A549 (cell line): ENCODE measurements around the gene C1QC. TPM values are rescaled to one million over a fixed set of nuclear protein-coding genes. Genes with fewer than 3 reads are reported as not detected.

ENCODE experiments used
- ATAC-seq, 2 experiments: fragments of 200-7000 bp in 1 of 2; fragments of >200 bp in 1 of 2; cut with Nextera tagmentation in 1 of 2; cut with Tn5 transposase in 1 of 2; 3 replicates each; pipeline versions ENCODE4 v1.8.0 to v1.9.1; 2018 to 2020; ENCODE audit warnings: mild to moderate bottlenecking in 1 of 2, moderate library complexity in 1 of 2
- CTCF ChIA-PET: fragments of 300-600 bp; sonication (Branson Sonifier 250); formaldehyde crosslinking; extraction: SDS; loops from one replicate; lab custom pipeline; 2021; ENCODE audit warnings: antibody characterized with exemption, inconsistent platforms; lab: Yijun Ruan, JAX
- POLR2A ChIA-PET: fragments of 350-600 bp; formaldehyde crosslinking; extraction: SDS; loops from one replicate; lab custom pipeline; 2021; ENCODE audit warnings: antibody characterized with exemption, inconsistent platforms; lab: Yijun Ruan, JAX
- DNase-seq, 2 experiments: peaks; one replicate each; pipeline versions ENCODE4 v3.0.0 to v3.0.0-alpha.2; 2011 to 2016; ENCODE audit warnings: low read depth in 1 of 2, low spot score in 1 of 2
- FAIRE-seq: peaks from 2 replicates; lab custom pipeline; 2011; peaks lifted over from hg19 to GRCh38; lab: Jason Lieb, UNC
- H3K27ac ChIP-seq, 2 experiments: fragments of >200 bp; sonication (Bioruptor Twin); formaldehyde crosslinking; 3 replicates each; pipeline ENCODE4 v1.5.1; 2016 to 2017
- H3K4me1 ChIP-seq: fragments of >200 bp; sonication (Bioruptor Twin); formaldehyde crosslinking; 3 replicates; pipeline ENCODE4 v1.6.1; 2016
- H3K4me2 ChIP-seq: fragments of >200 bp; sonication (Bioruptor Twin); formaldehyde crosslinking; 3 replicates; pipeline ENCODE4 v1.6.1; 2016
- H3K4me3 ChIP-seq: fragments of >200 bp; sonication (Bioruptor Twin); formaldehyde crosslinking; 3 replicates; pipeline ENCODE4 v1.5.1; 2016
- H3K9me3 ChIP-seq: fragments of >200 bp; sonication (Bioruptor Twin); formaldehyde crosslinking; 3 replicates; pipeline ENCODE4 v1.6.1; 2016
- BHLHE40 ChIP-seq: IDR thresholded peaks from 2 replicates; pipeline ENCODE4 v1.6.1; 2012; ENCODE audit warnings: low read depth, low read length, inconsistent platforms
- CEBPB ChIP-seq, 2 experiments: fragments of >200 bp in 1 of 2; sonication (Bioruptor Twin) in 1 of 2; formaldehyde crosslinking in 1 of 2; IDR thresholded peaks; 2 replicates each; pipeline ENCODE4 v1.6.1; 2012 to 2016
- CHD2 ChIP-seq: fragments of 150-350 bp; IDR thresholded peaks from 2 replicates; pipeline ENCODE4 v1.6.1; 2014; ENCODE audit warnings: low read length; ENCODE audit not compliant: partially characterized antibody
- EHF ChIP-seq: fragments of 250-450 bp; sonication (Bioruptor Pico); IDR thresholded peaks from 2 replicates; pipeline ENCODE4 v1.5.0; 2020; ENCODE audit warnings: mild to moderate bottlenecking
- EHMT2 ChIP-seq: fragments of 200-600 bp; sonication (generic); IDR thresholded peaks from 2 replicates; pipeline ENCODE4 v1.6.1; 2016; ENCODE audit warnings: antibody characterized with exemption, low read depth, mild to moderate bottlenecking, moderate library complexity
- EP300 ChIP-seq, 2 experiments: fragments of >200 bp; sonication (Bioruptor Twin); formaldehyde crosslinking; IDR thresholded peaks; 2 replicates in 1 of 2; 3 replicates in 1 of 2; pipeline ENCODE4 v1.6.1; 2016 to 2017
- FOSL2 ChIP-seq, 2 experiments: fragments of 450-650 bp in 1 of 2; fragments of >200 bp in 1 of 2; sonication (Bioruptor Twin) in 1 of 2; formaldehyde crosslinking; IDR thresholded peaks; 2 replicates each; pipeline versions ENCODE4 v1.5.0 to v1.6.1; 2016 to 2020; ENCODE audit warnings: mild to moderate bottlenecking in 1 of 2, moderate library complexity in 1 of 2
- FOXS1 ChIP-seq: fragments of 250-450 bp; sonication (Bioruptor Pico); IDR thresholded peaks from 2 replicates; pipeline ENCODE4 v1.5.0; 2020; ENCODE audit warnings: mild to moderate bottlenecking, moderate library complexity
- GATA3 ChIP-seq: IDR thresholded peaks from 2 replicates; pipeline ENCODE4 v1.6.1; 2012; ENCODE audit warnings: borderline replicate concordance
- HDAC2 ChIP-seq: fragments of 200-600 bp; sonication (generic); IDR thresholded peaks from 2 replicates; pipeline ENCODE4 v1.6.1; 2016
- HOXA7 ChIP-seq: fragments of 250-450 bp; sonication (Bioruptor Pico); IDR thresholded peaks from 2 replicates; pipeline ENCODE4 v1.5.0; 2020; ENCODE audit warnings: mild to moderate bottlenecking, moderate library complexity
- HOXB13 ChIP-seq: fragments of 250-450 bp; sonication (Bioruptor Pico); IDR thresholded peaks from 2 replicates; pipeline ENCODE4 v1.5.0; 2020; ENCODE audit warnings: low read depth, mild to moderate bottlenecking, moderate library complexity
- HOXB5 ChIP-seq: fragments of 250-450 bp; sonication (Bioruptor Pico); IDR thresholded peaks from 2 replicates; pipeline ENCODE4 v1.5.0; 2020; ENCODE audit warnings: mild to moderate bottlenecking, moderate library complexity
- JUN ChIP-seq, 2 experiments: fragments of >200 bp; sonication (Bioruptor Twin); formaldehyde crosslinking; IDR thresholded peaks; 2 replicates in 1 of 2; 3 replicates in 1 of 2; pipeline ENCODE4 v1.6.1; 2016 to 2017
- JUNB ChIP-seq: fragments of >200 bp; sonication (Bioruptor Twin); formaldehyde crosslinking; IDR thresholded peaks from 2 replicates; pipeline ENCODE4 v1.6.1; 2016
- KDM1A ChIP-seq: fragments of 200-600 bp; sonication (generic); IDR thresholded peaks from 2 replicates; pipeline ENCODE4 v1.6.1; 2016; ENCODE audit warnings: low read depth, mild to moderate bottlenecking
- KDM5A ChIP-seq: fragments of 200-600 bp; sonication (generic); IDR thresholded peaks from 2 replicates; pipeline ENCODE4 v1.6.1; 2016; ENCODE audit warnings: antibody characterized with exemption, mild to moderate bottlenecking
- MAZ ChIP-seq: fragments of 150-350 bp; IDR thresholded peaks from 2 replicates; pipeline ENCODE4 v1.6.1; 2014; ENCODE audit warnings: antibody characterized with exemption, low read depth, low read length, borderline replicate concordance
- MYC ChIP-seq: IDR thresholded peaks from 2 replicates; pipeline ENCODE4 v1.6.1; 2012; ENCODE audit warnings: mild to moderate bottlenecking, inconsistent platforms, low read length, improper control_type of control experiment, borderline replicate concordance
- NFE2L2 ChIP-seq: fragments of 150-350 bp; conservative IDR thresholded peaks from 2 replicates; pipeline ENCODE4 v1.6.1; 2014; ENCODE audit warnings: low read length
- PHF8 ChIP-seq: fragments of 200-600 bp; sonication (generic); IDR thresholded peaks from 2 replicates; pipeline ENCODE4 v1.6.1; 2016; ENCODE audit warnings: low read depth, mild to moderate bottlenecking, antibody characterized with exemption, moderate library complexity, borderline replicate concordance
- RARB ChIP-seq: fragments of 250-450 bp; sonication (Bioruptor Pico); IDR thresholded peaks from 2 replicates; pipeline ENCODE4 v1.8.0; 2021; ENCODE audit warnings: mild to moderate bottlenecking, moderate library complexity
- RFX5 ChIP-seq: fragments of 450-650 bp; IDR thresholded peaks from 2 replicates; pipeline ENCODE4 v1.7.1; 2014; ENCODE audit warnings: antibody characterized with exemption, mild to moderate bottlenecking, moderate library complexity
- RNF2 ChIP-seq: fragments of 200-600 bp; sonication (generic); IDR thresholded peaks from 2 replicates; pipeline ENCODE4 v1.6.1; 2016; ENCODE audit warnings: low read depth, mild to moderate bottlenecking, antibody characterized with exemption, moderate library complexity, borderline replicate concordance
- SMC3 ChIP-seq: fragments of >200 bp; sonication (Bioruptor Twin); formaldehyde crosslinking; IDR thresholded peaks from 3 replicates; pipeline ENCODE4 v1.6.1; 2018; ENCODE audit warnings: inconsistent platforms
- SREBF2 ChIP-seq: fragments of 450-650 bp; IDR thresholded peaks from 2 replicates; pipeline ENCODE4 v1.6.1; 2014; ENCODE audit warnings: mild to moderate bottlenecking, moderate library complexity
- TP53 ChIP-seq: fragments of 250-450 bp; sonication (Bioruptor Pico); IDR thresholded peaks from 2 replicates; pipeline ENCODE4 v1.5.0; 2021; ENCODE audit warnings: mild to moderate bottlenecking, moderate library complexity
- WGBS: methylation state at CpG from one replicate; pipeline ENCODE4 v1.1.6; 2017; ENCODE audit errors: missing lambda C conversion rate; 5-methylcytosine and 5-hydroxymethylcytosine counted together
- polyA plus RNA-seq, 4 experiments: library from polyadenylated mRNA; depleted of rRNA in 3 of 4; stranded (reverse); fragments of >200 nt; fragmentation: RNase III in 1 of 4; extraction: RNeasy Plus Mini Kit Qiagen cat#74134 plus additional on column Dnase treatment in 1 of 4; gene quantifications; 2 replicates in 3 of 4; 3 replicates in 1 of 4; pipeline ENCODE4 v1.2.3, GENCODE V29; 2011 to 2017
- TF ChIP-seq, protein P1 (sequence below): fragments of >200 bp; sonication (Bioruptor Twin); formaldehyde crosslinking; IDR thresholded peaks from 3 replicates; pipeline ENCODE4 v1.5.1; 2016
- TF ChIP-seq, protein P2 (sequence below): fragments of 250-450 bp; sonication (Bioruptor Pico); IDR thresholded peaks from 2 replicates; pipeline ENCODE4 v1.5.0; 2020; ENCODE audit warnings: low read depth, mild to moderate bottlenecking, moderate library complexity

The C1QC gene
- polyA plus RNA-seq, 2 of the 4 experiments (the other 2 are of a cell fraction) = not detected

DNA sequence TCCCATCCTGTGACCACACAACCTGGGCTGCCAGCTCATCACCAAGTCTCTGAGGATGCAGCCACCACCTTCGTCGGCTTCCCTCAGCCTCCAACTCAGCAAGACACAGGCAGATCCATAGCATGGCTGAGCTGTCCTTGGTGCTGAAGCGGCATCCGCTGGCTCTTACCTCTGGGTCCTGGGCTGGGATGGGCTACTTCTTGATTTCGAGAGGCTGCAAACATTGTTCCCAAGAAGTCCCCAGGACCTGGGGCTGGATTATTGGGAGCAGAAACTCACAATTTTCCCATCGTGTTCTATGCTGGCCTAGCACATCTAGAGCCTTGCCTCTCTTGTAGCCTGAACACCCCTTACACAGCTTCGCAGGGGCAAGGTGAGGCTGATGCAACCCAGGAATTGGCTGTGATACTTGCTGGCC, 31.9 kb upstream of the C1QC start (continued):
- no peak for TF ChIP-seq HDAC2
- peak; percentile 97 for TF ChIP-seq EHMT2

DNA sequence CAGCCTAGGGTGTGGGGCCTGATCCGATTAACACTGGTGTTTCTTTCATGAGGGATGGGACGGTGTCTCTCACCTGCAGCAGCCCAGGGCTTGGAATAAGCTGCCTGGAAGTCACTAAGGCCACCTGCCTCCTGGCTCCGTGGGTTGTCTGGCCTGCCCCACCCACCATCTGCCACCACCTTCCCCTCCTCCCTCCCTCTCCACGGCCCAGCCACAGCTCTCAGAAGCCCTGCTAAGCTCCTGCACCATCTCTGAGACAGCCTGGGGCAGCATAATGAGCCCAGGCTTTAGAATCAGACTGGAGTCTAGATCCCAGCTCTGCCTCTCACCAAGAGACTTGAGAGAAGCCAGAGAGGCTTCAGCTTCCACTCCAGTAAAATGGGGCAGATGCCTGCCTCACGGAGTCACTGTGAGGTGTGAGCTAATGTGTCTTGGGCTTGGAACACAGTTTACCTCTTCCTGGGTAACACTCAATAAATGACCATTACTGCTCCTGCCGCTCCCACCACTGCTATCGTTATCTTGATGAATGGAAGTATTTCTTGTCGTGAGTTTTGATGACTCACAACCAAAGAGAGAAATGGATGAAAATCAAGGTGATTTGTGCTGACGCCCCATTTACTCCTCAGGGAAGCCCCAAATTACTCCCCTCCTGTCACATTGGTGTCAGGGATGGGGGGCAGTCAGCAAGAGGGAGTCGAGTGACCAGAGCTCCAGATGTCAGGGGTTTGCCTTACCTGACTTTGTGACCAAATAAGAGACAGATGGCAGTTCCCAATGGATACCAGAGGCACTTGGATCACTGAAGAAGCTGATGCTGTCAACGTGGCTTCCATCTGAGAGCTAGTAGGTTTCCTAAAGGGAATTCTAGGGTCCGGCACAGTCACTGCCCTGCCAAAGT, 30.5 kb upstream of the C1QC start:
- FAIRE-seq (no peak), ATAC-seq (no peak), DNase-seq (no peak)
- H3K4me3 ChIP-seq = no peak overlapping the region
- H3K27ac ChIP-seq = no peak overlapping the region
- TF ChIP-seq, protein P1, sequence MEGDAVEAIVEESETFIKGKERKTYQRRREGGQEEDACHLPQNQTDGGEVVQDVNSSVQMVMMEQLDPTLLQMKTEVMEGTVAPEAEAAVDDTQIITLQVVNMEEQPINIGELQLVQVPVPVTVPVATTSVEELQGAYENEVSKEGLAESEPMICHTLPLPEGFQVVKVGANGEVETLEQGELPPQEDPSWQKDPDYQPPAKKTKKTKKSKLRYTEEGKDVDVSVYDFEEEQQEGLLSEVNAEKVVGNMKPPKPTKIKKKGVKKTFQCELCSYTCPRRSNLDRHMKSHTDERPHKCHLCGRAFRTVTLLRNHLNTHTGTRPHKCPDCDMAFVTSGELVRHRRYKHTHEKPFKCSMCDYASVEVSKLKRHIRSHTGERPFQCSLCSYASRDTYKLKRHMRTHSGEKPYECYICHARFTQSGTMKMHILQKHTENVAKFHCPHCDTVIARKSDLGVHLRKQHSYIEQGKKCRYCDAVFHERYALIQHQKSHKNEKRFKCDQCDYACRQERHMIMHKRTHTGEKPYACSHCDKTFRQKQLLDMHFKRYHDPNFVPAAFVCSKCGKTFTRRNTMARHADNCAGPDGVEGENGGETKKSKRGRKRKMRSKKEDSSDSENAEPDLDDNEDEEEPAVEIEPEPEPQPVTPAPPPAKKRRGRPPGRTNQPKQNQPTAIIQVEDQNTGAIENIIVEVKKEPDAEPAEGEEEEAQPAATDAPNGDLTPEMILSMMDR = no peak
- no peak for TF ChIP-seq JUNB
- no peak for TF ChIP-seq HOXA7 (CRISPR knock-in tag)
- no peak overlapping the region for H3K4me2 ChIP-seq
- WGBS = 7% methylated on average over 12 of the region's 12 CpGs
- ChIA-PET POLR2A (no interaction called here), CTCF (interaction anchor here (1.1 to 2.2 kb wide), 4 partner anchors 29 to 317 kb away, joined by 3 to 11 read pairs (median 4); no protein-coding TSS in a partner anchor)
- H3K9me3 ChIP-seq = no peaks in the 10 kb centered on the region
- H3K4me1 ChIP-seq = no peaks in the 10 kb centered on the region

DNA sequence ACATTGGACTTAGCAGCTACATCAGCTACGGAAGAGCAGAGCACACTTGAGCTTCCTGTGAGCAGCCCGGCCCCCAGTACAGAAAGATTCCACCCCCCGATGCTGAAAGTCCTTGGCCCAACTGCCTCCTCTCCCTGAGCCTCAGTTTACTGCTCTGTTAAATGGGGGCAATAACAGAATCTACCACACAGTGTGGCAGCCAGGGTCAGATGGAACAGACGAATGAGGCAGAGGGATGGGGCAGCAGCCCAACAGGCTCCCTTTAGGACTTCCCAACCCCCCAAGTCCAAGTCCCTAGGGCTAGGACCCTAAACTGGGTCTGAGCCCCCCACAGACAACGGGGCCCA, 29.9 kb upstream of the C1QC start:
- CTCF ChIA-PET = interaction anchor here (1.1 to 2.2 kb wide), 3 partner anchors 29 to 317 kb away, joined by 3 to 11 read pairs (median 4); no protein-coding TSS in a partner anchor
- no peaks in the 10 kb centered on the region for H3K9me3 ChIP-seq
- no peak for ATAC-seq
- no peak for DNase-seq
- no peak overlapping the region for H3K4me2 ChIP-seq
- H3K27ac ChIP-seq = no peak overlapping the region
- no peak for TF ChIP-seq HOXB5 (CRISPR knock-in tag)
- no peak for TF ChIP-seq HOXA7 (CRISPR knock-in tag)
- no peak for TF ChIP-seq EHF (CRISPR knock-in tag)
- no peak for TF ChIP-seq SREBF2
- no peak for TF ChIP-seq MYC
- no peak for TF ChIP-seq PHF8
- TF ChIP-seq NFE2L2 = no peak
- no peak for TF ChIP-seq JUNB
- TF ChIP-seq RNF2 = no peak
- TF ChIP-seq BHLHE40 = no peak
- TF ChIP-seq GATA3 = no peak
- FAIRE-seq = no peak
- no peaks in the 10 kb centered on the region for H3K4me1 ChIP-seq
- no peak overlapping the region for H3K4me3 ChIP-seq
- WGBS = 15% methylated on average over 3 of the region's 5 CpGs
- POLR2A ChIA-PET = no interaction called here

DNA sequence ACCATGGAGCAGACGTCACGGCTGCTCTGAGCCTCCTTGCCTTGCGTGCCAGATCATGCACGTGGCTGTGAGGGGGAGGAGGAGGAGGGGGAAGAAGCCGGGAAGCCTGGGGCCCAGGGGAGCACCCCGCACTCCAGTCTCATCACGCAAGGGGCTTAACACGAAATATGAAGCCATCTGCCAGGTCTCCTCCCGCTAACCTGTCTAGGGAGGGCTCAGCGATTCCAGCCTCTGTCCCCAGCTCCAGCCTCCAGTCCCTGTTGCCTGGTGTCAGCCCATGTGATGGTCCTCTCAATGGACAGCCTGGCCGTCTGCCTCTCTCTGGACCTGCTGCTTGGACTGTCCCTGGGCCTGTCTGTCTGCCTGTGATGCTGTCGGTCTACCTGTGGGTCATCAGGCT, 29.5 kb upstream of the C1QC start:
- ChIA-PET POLR2A (no interaction called here), CTCF (interaction anchor here (1.9 to 2.2 kb wide), 2 partner anchors 28 to 197 kb away, joined by 4 to 11 read pairs; no protein-coding TSS in a partner anchor)
- no peak for DNase-seq
- Histone ChIP-seq H3K4me2 (no peak overlapping the region), H3K4me1 (no peaks in the 10 kb centered on the region), H3K27ac (no peak overlapping the region), H3K9me3 (no peaks in the 10 kb centered on the region), H3K4me3 (no peak overlapping the region)
- TF ChIP-seq RARB (no peak), RFX5 (no peak), TP53 (CRISPR knock-in tag) (no peak), BHLHE40 (no peak), JUN (IDR thresholded peaks at IDR 0.05) (no peak), EP300 (IDR thresholded peaks at IDR 0.05) (no peak), MAZ (no peak), CEBPB (IDR thresholded peaks at IDR 0.05) (no peak), KDM5A (no peak), KDM1A (no peak), FOXS1 (CRISPR knock-in tag) (no peak), SMC3 (no peak), FOSL2 (IDR thresholded peaks at IDR 0.05) (no peak), FOSL2 (CRISPR knock-in tag; IDR thresholded peaks at IDR 0.05) (no peak), CHD2 (no peak), HOXB13 (CRISPR knock-in tag) (no peak)
- TF ChIP-seq, protein P2, sequence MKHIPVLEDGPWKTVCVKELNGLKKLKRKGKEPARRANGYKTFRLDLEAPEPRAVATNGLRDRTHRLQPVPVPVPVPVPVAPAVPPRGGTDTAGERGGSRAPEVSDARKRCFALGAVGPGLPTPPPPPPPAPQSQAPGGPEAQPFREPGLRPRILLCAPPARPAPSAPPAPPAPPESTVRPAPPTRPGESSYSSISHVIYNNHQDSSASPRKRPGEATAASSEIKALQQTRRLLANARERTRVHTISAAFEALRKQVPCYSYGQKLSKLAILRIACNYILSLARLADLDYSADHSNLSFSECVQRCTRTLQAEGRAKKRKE (CRISPR knock-in tag) = no peak
- TF ChIP-seq, protein P1 = no peak
- WGBS = 0% methylated on average over 2 of the region's 12 CpGs
- ATAC-seq = peak; percentile 21 to 35; a peak in 1 of 6 replicates
- no peak for FAIRE-seq
